Activated T-helper 1 cell treated with Interleukin-2 at 50 U/mL for 16 hours (primary cell): Measurements from ENCODE around the gene PIEZO2.

Experiments
- DNase-seq: peaks from one replicate; pipeline ENCODE4 v3.0.0-alpha.2; 2020; ENCODE audit warnings: low read depth

PIEZO2 gene

DNA sequence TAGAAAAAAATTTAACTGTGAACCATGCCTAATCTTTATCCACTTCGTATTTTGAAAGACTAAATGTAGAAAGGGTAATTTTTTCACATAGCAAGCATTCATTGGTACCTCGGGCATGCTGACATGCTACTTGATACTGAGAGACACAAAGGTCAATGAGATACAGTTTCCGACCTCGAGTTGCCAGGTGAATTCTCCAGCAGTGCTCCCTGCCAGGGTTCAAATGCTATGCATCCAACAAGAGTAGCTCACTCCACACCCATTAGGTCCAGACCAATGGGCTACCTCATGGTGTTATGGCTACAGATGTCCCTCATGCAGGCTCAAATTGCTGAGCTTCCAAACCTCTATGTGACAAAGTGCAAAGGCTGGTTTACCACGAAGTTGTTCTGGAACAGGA, 305.8 kb downstream of the PIEZO2 start:
- DNase-seq, result no peak

DNA sequence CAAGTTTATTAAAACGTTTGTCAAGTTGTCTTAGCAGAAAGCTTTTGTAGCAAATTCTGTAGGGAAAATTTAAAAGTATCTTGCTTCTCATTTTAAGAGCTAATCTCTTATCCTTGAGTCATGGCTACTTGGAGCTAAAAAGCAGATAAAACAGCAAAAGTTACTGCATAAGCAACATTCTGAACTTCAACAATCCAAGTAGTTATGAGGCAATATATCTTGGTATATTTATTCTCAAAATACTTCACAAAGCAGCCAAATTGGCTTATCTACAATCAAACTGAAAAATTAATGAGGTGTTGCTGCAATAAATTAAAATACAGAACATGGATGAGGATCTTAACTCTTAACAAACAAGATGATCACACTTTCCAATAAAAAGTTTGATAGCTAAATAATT, 306.5 kb downstream of the PIEZO2 start:
- DNase-seq, result no peak

DNA sequence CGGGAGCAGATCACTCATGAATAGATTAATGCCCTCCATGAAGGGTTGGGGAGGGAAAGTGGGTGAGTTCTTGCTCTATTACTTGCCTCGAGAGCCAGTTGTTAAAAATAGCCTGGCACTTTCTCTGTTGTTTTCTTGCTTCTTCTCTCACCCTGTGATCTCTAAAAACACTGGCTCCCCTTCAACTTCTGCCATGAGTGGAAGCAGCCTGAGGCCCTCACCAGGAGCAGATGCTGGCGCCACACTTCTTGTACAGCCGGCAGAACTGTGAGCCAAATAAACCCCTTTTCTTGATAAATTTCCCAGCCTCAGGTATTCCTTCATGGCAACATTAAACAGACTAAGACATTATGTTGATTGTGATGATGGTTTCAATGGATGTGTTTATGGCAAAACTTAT, 307.0 kb downstream of the PIEZO2 start:
- no peak for DNase-seq

DNA sequence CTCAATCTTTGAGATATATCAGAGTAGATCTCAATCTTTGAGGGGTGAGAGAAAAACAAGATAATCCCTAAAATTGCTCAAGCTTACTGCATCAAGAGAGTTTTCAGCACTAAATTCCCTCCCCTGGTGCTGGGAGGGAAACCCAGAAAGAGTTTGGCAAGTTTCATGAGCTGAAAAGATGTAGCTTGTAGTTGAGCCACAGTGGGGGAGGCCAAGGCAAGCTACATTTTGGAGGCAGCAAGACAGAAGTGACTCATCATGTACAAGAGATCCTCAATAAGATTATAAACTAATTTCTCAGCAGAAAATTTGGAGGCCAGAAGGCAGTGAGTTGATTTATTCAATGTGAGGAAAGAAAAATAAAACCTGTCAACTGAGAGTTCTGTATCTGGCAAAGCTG, 308.2 kb downstream of the PIEZO2 start:
- DNase-seq, result no peak

DNA sequence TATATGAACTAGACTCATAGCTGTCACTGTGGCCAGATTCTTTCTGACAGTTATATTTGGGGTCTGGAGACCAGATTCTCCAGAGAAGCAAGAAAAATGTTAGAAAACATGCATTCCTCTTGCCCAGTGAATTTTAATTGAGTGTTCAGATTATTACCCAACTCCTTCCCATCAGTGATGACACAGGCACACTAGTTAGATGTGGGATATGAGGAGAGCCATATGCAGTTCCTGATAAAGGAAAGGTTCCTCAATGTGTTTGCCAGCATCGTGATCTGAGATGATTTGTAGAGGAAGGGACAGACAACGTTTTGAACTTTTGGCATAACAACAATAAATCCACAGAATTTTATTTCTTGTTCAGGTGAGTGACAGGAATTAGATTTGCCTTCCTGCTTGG, 308.6 kb downstream of the PIEZO2 start:
- no peak for DNase-seq

DNA sequence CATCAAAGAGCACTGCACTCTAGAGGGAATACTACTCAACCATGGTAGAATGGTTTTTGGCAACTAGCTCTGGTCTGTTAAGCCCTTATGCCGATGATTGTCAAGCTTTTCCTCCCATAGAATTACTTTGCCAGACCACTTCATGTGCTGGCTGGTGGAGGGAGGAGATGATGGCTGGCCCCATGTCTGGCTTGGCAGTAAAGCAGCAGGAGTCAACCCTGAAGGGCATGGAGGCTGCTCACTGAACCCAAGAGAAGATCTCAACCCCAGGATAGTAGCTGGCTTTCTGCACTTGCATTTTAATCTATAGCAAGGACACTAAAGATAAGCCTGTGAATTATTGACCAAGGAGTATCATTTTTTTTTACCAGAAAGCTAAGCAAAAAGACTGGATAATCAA, 309.9 kb downstream of the PIEZO2 start:
- DNase-seq, result no peak

DNA sequence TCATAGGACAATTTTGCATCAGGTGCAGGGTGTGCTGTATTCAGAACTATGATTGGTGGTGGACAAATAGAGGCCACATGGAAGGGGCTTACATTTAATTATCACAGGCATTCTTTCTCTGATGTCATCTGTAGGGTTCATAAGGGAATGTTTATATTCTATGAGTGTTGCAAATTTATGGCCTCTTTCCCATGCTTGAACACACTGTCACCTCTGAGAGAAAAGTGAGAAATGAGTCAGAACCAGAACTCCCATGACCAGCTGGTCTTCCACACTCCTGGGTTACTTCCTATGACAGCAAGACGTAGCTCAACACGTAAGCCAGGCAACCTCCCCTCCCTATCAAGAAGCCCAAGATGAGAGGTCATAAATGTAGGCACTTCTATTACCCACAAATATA, 310.8 kb downstream of the PIEZO2 start:
- DNase-seq, result no peak

DNA sequence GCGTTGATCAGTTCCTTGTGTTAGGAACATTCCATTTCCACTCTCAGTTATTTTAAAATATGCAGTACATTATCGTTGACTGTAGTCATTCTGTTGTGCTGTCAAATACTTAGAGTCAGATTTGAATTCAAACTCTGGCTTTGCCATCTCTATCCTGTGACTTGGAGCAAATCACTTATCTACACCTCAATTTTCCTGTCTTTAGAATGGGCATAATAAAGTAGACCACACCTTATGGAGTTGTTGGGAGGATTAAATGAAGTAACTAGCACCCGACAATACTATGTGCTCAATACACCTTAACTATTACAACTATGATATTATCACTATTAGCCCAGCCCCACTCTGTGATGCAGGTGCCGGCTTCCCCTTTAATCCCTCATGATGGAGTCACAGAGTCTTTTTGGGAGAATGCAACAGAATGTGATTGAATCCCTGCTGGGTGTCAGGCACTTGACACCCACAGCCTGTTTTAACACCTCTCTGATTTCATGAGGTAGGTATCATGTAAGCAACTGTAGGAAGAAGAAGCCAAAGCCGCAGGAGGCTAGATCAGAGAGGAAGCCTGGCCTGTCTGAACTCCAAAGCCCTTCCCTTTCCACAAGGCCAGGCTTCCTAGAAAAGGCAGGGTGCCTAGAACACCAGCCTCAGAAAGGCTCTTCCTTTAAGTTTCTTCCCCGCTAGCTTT, 315.1 kb downstream of the PIEZO2 start:
- no peak for DNase-seq

DNA sequence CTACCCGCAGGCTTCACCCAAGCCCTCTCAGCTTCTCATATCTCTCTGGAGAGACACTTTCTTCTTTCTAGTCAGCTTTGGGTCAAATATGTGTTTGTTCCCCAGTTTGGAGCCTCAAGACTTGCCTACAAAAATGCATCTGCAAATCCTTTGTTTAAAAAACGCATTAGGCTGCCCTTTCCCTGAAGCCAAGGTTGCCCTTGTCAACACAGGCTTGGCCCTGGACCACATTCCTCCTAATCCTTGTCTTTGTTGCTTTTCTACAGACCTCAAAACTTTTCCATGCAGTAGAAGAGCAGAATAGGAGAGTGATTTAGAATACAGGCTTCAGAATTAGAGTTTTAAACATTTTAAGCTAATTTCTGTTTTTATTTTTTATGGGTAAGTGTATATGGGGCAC, 315.7 kb downstream of the PIEZO2 start:
- no peak for DNase-seq

DNA sequence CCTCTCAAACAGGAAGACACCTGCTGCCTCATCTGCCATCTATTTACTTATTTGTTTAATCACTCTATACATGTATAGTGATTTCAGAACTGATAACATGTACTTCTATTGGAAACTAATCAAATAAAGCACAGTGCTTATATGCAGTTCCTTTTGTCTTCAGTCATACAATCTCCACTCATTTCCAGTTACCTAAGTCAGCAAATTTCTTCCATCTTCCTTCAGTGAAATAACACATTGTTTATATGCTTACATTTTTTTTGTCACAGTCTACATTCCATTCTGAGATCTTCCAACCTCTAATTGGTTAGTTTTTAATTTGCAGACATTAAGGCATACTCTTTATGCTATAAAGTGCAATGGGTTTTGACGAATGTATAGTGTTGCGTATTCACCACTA, 323.0 kb downstream of the PIEZO2 start:
- no peak for DNase-seq

DNA sequence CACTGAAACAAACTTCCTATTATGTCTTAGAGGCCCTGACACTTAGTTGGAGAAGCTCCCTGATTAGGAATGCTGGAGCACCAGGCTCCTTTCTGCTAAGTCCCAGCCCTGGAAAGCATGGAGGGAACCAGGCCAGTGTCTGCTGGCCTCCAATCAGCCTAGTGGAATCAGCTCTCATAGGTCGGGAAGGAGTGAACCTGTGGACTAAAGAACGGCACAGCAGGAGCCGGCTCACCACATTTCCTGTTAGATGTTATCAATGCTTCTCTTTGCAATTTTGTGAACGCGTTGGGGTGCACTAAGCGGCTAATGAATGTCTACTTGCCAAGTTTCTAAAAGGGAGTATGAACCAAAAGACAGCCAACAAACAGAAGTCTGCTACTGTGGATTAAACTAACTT, 326.9 kb downstream of the PIEZO2 start:
- DNase-seq, result no peak

DNA sequence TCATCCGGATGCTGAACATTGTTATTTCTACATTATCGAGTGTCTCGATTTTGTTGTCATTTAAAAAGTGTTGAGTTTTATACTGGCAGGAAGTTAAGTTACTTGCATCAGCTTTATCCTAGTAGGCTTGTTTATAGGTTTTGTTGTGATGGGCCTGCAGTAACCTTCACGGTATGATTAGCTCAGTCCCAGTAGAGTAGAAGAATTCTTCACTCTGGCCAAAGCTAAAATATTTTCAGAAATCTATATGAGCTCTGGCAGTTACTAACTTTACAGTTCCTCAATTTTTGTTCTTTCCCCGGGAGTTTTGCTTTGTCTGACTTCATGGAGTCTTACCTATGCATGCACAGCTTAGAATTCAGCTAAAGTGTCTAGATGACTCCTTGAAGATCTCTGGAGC, 328.7 kb downstream of the PIEZO2 start:
- DNase-seq, result no peak

DNA sequence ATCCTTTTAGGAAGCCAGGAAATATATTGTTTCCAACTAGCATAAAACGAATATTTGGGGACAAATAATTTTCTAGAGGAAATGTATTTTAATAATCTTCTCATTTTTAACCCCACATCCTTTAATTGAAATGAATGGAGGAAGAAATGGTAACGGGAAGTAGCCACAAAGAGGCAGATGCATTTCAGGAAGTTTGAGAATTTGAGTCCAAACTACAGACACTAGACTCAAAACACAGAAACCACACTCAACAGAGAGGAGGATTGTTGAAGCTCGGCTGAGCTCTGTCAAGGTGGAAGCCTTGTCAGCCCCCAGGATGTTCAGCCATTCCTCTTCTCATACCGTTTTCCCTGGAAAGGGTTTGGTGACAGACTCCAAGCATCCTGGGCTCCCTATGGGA, 335.0 kb downstream of the PIEZO2 start:
- DNase-seq, result no peak

DNA sequence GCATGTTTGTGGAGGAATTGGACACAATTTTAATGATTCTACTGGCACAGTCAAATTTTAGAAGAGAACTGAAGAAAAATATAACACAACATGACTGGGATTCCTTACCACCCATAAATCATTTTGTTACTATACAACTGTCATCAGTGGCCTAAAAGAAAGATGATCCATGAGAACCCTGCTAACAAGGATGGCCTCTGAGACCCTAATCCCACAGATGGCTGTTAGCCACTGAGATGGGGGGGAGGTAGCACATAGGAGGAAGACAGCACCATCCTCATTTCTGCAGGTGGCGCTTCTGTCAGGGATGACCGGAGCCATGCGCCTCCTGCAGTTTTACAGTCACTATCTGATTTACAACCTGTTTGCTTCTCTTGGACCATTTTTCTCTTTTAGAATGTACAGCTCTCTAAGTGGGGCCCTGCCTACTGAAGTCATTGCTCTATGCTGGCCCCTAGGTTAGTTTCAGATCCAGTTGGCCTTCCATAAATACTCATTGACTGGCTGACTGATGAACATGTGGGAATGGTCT, 343.7 kb downstream of the PIEZO2 start:
- DNase-seq, result no peak

DNA sequence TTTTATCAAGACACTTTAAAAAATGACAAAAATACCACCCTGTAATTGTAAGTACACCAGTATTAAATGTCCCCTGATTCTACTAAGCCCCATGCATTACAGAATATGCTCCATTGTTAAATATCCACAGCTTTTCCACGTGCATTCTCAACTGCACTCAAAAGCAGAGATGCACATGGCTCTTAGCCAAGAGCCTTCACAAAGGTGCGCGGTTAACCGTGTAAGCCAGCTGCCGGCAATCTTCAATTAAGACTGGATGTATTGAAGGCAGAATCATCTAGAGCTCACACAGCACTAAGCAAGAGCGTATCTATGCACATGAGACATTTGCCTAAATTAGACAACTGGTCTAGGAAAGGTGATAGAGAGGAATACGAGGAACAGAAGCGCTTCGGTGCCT, 345.2 kb downstream of the PIEZO2 start:
- no peak for DNase-seq

DNA sequence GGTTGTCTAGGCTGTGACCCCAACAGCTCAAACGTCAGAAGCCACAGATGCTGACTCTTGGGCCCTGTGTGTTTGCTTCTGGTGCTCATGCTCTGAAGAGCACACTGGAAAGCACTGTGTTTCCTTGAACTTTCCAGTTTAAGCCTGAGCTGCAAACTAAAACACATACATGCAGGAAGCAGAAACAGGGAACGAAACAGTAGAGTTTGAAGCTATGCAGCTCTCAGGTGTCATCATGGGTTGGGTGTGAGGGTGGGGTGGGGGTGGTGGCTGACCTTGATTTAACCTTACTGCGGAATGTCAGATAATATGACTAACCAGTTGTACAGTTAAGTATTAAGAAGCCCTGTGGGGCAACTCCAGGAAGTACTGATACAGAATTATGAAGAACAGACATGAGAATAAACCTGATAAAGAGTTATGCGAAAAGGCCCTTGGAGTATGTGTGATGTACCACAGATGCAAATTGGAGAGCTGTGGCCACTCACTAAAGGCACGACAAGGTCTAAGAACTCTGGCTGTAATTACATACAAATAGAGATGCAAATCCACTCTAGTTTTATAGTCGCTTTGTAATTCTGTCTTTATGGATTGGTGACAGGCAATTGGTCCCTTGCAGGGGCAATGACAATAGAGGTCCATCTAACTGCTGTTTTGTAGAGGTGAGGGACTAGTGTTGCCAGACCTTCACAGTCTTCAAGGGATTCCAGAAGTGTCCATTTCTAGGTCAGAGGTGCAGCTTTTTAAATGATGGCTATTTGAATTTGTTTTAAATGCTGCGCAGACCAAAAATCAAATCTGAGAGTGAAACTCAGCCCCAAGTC, 350.4 kb downstream of the PIEZO2 start:
- DNase-seq, result no peak

DNA sequence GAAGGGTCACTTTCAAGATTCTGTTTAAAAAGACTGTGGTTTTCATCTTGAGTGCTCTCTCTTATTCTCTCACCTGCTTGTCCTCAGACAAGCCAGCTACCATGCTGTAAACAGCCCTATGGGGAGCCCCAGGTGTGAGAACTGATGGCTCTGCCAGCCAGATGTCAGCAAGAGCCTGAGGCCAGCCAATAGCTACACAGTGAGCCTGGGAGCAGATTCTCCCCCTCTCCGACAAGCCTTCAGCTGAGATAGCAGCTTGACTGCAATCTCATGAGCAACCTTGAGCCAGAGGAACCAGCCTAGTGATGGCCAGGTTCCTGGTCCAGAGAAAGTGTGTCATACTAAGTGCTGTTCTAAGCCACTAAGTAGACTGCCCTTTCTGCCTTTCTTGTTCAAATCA, 351.5 kb downstream of the PIEZO2 start:
- DNase-seq, result no peak

DNA sequence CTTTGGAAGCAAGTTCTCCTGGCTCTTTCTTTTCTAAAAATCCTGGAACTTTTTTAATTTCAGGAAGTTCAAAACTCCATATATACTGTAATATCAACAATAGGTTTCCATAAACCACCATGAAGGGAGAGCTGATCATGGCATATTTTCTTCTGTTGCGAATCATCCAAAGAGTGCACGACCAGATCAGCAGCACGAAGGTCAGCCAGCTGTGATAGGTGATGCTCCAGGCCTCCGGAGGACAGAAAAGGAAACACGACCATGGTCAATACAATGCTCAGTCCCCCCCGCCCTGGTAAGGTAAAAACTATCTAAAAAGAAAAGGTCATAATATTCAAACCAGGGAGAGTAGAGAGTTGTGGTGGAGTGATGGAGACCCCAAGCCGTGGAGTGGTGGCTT, 354.6 kb downstream of the PIEZO2 start:
- DNase-seq, result no peak

DNA sequence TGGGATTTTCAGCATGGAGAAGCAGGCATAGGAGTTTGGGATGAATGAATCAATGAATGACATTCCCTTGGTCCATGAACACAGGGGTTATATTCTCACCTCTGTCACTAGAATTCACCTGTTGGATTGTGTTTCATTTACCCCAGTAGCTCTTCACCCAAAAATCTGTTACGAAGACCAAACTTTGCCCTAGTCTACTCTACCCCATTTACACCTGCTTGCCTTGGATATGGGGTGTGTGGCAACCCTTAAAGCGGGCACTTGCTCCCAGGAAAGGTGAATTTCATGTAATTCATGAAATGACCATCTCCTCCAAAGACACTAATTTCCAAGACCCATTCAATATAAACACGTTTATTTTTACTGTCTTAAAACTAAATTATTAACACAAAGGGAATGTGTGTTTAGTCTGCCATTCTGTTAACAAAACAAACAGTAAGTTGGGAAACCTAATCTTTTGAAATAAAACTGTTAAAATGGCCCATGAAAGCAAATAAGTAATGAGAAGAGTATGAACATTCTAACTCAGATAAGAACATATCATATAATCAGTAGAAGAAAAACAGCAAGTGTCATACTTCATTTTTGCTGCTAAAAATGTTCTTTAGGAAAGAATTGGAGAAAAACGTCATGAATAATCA, 355.5 kb downstream of the PIEZO2 start:
- no peak for DNase-seq

DNA sequence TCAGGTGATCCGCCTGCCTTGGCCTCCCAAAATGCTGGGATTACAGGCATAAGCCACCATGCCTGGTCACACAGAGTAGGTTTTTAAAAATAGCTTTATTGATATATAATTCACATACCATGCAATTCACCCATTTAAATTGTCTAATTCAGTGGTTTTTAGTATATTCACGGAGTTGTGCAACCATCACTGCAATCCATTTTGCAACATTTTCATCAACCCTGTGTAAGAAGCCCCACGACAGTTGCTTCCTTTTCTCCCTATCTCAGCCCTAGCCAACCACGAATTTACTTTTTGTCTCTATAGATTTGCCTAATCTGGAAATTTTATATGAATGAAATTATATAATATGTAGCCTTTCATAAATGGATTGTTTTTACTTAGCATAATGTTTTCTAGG, 357.2 kb downstream of the PIEZO2 start:
- DNase-seq, result no peak

DNA sequence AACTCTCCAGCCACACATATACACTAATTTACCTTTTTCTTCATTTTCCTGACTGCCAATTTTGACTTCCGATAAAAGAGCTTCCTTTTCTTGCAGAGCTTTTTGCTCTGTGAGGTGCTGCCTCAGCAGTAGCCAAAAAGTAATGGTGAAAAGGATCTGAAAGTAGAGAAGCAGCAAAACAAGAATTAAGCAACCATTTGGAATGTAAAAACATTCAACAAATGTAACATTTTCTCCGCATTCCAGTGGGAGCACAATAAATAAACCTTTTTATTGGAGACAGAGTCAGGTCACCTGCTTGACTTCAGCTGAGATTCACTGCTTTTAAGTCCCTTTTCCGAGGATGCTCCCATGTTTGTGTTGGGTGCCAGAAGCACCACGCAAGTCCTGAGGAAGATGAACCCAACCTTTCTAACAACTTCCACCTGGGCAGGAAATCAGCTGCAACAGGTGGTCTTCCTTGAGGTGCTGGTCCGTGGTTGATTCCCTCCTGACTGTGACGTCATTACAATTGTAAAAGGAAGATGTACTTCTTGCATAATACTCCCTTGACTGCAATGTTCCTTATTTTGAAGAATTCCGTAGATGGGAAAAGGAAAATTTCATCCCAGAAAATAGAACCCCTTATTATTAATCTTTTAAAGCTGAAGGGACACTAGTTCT, 358.1 kb downstream of the PIEZO2 start:
- DNase-seq, result no peak

DNA sequence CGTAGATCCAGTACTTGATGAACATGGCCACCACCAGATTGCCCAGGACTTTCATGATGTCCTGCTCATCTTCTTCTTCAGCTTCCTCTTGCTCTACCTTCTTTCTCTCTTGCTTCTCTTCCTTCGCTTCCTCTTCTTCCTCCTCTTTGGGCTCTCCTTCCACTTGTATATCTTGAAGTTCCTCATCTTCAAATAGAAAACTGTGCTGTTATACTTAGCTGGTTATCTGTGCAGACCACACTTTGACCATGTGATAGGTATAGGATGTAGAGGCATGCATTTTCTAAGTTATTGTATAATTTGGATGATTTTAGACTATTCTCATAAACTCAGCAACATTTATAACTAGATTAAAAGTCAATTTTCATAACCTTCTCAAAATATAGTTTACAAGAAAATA, 360.2 kb downstream of the PIEZO2 start:
- DNase-seq, result no peak
